ENCODE results near the gene SAMD4A.

Gene SAMD4A

DNA sequence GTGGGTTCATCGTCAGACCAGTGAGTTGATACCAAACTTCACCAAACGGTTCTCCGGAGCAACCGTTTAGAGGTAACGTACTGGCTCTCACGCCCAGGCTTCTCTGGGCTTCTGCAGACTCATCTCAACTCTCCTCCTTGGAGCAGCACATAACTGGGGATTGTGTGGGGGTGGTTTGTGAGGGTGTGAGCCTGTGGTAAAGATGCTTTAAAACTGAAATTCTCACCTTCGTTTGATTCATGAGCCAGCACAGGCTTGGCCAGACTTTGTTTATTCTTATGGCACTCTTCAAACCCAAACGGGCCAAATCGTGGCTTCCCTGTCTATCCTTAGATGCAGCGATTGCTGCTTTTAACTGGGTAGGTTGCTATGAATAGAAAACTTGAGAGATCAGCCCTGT, 121.3 kb downstream of the SAMD4A start:
- H3K4me3 ChIP-seq (ENCODE audit: low read depth, low read length) = no peak overlapping the region
- in situ Hi-C loops (cut with HindIII; ENCODE audit: low sequenced_read_pairs) = loop anchor here (10.0 kb wide), 1 partner anchor 107 kb away; no protein-coding TSS in a partner anchor
- DNase-seq (ENCODE audit: low read depth) = no peak
- TF ChIP-seq, protein P1, sequence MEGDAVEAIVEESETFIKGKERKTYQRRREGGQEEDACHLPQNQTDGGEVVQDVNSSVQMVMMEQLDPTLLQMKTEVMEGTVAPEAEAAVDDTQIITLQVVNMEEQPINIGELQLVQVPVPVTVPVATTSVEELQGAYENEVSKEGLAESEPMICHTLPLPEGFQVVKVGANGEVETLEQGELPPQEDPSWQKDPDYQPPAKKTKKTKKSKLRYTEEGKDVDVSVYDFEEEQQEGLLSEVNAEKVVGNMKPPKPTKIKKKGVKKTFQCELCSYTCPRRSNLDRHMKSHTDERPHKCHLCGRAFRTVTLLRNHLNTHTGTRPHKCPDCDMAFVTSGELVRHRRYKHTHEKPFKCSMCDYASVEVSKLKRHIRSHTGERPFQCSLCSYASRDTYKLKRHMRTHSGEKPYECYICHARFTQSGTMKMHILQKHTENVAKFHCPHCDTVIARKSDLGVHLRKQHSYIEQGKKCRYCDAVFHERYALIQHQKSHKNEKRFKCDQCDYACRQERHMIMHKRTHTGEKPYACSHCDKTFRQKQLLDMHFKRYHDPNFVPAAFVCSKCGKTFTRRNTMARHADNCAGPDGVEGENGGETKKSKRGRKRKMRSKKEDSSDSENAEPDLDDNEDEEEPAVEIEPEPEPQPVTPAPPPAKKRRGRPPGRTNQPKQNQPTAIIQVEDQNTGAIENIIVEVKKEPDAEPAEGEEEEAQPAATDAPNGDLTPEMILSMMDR (IDR thresholded peaks at IDR 0.05; ENCODE audit: low read depth, low read length, missing control alignments) = no peak

DNA sequence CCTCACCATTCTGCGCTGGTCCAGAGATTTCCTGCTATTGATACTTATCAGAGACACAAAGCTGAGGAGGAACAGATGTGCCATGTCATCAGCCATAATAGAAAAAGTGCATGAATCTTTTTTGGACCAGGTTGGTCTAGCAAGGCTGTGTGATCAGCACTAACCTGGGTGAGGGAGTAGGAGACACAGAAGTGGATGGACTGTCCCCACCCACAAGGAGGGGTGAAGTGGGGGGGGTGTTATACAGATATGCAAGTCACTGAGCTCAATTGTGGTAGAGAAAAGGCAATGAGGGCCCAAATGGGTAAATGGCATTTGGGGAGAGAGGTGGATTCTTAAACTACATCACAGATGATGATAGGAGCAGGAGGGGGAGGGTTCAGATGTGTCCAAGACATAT, 123.0 kb downstream of the SAMD4A start:
- DNase-seq (ENCODE audit: low read depth) = no peak
- in situ Hi-C loops (cut with HindIII; ENCODE audit: low sequenced_read_pairs) = loop anchor here (10.0 kb wide), 1 partner anchor 105 kb away; no protein-coding TSS in a partner anchor
- H3K4me3 ChIP-seq (ENCODE audit: low read depth, low read length) = no peak overlapping the region
- TF ChIP-seq, protein P1 (IDR thresholded peaks at IDR 0.05; ENCODE audit: low read depth, low read length, missing control alignments) = no peak

DNA sequence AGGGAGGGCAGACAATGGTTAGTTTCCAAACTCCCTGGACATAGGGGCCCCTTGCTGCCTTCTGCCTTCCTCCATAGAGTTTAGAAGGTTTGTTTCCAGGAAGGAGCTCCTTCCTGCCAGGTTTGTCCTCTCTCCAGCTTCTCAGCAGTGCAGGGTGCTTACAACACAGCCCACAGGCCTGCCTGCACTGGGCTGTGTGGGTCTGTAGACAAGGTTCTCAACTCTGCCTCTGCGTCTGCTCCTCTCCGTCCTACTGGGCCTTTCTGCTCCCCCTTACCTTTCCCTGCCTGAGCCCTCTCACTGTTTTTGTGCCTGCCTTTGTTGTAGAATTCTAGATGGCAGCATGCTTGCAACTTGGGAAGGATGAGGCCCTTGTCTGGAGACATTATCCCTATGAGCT, 124.0 kb downstream of the SAMD4A start:
- DNase-seq (ENCODE audit: low read depth) = no peak
- in situ Hi-C loops (cut with HindIII; ENCODE audit: low sequenced_read_pairs) = no loop called here
- TF ChIP-seq, protein P1 (IDR thresholded peaks at IDR 0.05; ENCODE audit: low read depth, low read length, missing control alignments) = no peak
- H3K4me3 ChIP-seq (ENCODE audit: low read depth, low read length) = no peak overlapping the region

DNA sequence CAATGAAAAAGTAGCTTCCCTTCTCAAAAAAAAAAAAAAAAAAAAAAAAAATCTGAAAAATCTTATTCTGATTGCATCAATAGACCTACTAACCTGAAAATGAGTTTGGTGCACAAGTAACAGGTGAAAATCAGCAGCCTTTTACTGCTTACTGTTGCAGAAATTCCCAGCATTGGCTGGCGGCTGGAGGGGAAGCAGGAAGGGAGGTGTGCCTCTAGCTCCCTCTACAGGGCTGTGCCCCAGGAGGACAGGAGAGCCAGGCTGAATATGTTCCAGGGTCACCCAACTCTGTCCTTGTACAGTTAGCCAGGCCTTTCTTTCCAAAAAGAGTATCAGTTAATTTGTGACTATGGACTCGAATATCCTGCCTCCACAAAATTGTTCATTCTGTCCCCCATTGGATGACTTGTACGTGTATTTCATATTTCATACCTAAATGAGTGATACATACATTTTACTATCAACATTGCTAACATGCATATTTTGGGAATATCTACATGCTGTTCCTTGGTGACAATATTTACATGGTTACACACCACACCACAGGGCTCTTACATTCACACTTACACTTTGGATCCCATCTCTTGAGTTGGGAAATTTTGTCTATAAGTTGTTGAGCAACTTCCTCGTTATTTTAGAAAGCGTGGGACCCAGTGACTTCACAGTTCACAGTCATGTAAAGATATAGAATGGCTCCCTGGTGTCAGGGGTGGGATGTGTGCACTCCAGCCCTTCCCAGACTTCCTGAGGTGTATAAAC, 124.8 kb downstream of the SAMD4A start:
- TF ChIP-seq, protein P1 (IDR thresholded peaks at IDR 0.05; ENCODE audit: low read depth, low read length, missing control alignments) = peak; percentile 94
- H3K4me3 ChIP-seq (ENCODE audit: low read depth, low read length) = no peak overlapping the region
- in situ Hi-C loops (cut with HindIII; ENCODE audit: low sequenced_read_pairs) = no loop called here
- peak; percentile 57 for DNase-seq (ENCODE audit: low read depth)

DNA sequence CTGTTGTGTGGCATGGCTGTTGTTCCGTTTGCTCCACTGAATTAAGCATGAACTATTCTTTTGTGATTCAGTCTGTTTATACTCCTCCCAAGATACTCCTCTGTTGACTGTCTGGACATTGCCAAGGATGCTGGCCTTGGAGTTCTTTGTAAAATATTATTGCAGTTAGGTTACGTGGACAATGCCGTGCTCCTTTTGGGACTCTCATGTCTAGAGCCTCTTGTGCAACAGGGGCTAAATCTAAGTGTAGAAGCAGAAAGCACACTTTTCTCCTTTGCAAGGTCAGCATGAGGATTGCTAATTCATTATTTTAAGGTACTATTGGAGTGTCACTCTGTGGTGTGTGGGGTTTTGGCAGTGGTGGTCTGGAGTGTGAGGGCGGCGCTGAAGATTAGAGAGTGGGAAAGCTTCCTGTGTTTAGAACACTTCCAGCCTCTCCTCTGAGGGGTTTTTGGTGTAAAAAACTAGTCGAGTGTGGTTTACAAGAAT, 125.4 kb downstream of the SAMD4A start:
- DNase-seq (ENCODE audit: low read depth) = no peak
- in situ Hi-C loops (cut with HindIII; ENCODE audit: low sequenced_read_pairs) = no loop called here

DNA sequence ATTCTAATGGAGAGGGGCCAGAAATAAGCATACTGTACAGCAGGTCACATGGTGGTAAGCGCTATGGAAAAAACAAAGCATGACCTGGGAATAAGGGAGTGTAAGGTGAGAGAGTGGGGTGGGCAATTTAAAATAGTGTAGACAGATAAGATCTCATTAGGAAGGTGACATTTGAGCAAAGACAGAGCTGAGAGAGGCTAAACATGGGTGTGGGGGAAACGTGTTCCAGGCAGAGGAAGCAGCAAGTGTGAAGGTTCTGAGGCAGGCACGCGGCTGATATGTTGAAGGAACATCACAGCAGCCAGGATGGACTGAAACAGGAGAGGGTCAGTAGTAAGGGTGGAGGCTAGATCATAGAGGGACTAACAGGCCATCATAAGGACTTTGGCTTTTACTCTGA, 126.8 kb downstream of the SAMD4A start:
- no peak overlapping the region for H3K4me3 ChIP-seq (ENCODE audit: low read depth, low read length)
- TF ChIP-seq, protein P1 (IDR thresholded peaks at IDR 0.05; ENCODE audit: low read depth, low read length, missing control alignments) = no peak
- in situ Hi-C loops (cut with HindIII; ENCODE audit: low sequenced_read_pairs) = no loop called here
- DNase-seq (ENCODE audit: low read depth) = no peak

More for the DNA sequence above, 125.4 kb downstream of the SAMD4A start:
- H3K4me3 ChIP-seq (ENCODE audit: low read depth, low read length) = no peak overlapping the region
- TF ChIP-seq, protein P1 (IDR thresholded peaks at IDR 0.05; ENCODE audit: low read depth, low read length, missing control alignments) = no peak
